CD8-positive, alpha-beta memory T cell (primary cell): ENCODE measurements around the gene THUMPD3. TPM values are rescaled to one million over a fixed set of nuclear protein-coding genes. Genes with fewer than 3 reads are reported as not detected.

ENCODE experiments used
- CTCF ChIA-PET: fragments of 350-600 bp; sonication (Branson Sonifier 250); formaldehyde crosslinking; loops from one replicate; lab custom pipeline; 2021; ENCODE audit warnings: antibody characterized with exemption; lab: Charles Lee
- POLR2A ChIA-PET: fragments of 350-600 bp; sonication (Branson Sonifier 250); formaldehyde crosslinking; loops from one replicate; lab custom pipeline; 2021; ENCODE audit warnings: antibody characterized with exemption; lab: Charles Lee
- DNase-seq, 5 donors: peaks; one replicate each; pipeline versions ENCODE4 v3.0.0 to v3.0.0-alpha.2; 2020 to 2022; ENCODE audit warnings: mixed read lengths in 1 of 5
- H3K27ac ChIP-seq: one replicate; pipeline ENCODE4 v1.7.0; 2013; ENCODE audit warnings: low read depth, mild to moderate bottlenecking, low read length, moderate library complexity
- H3K27me3 ChIP-seq: 2 replicates; pipeline ENCODE4 v1.7.0; 2013; ENCODE audit warnings: low read length, mild to moderate bottlenecking; ENCODE audit not compliant: insufficient read depth, poor library complexity, severe bottlenecking
- H3K36me3 ChIP-seq: 2 replicates; pipeline ENCODE4 v1.7.0; 2013; ENCODE audit warnings: mild to moderate bottlenecking, low read length, moderate library complexity; ENCODE audit not compliant: insufficient read depth
- H3K4me1 ChIP-seq: 2 replicates; pipeline ENCODE4 v1.7.0; 2013; ENCODE audit warnings: mild to moderate bottlenecking, low read length, moderate library complexity; ENCODE audit not compliant: insufficient read depth
- H3K4me3 ChIP-seq: 2 replicates; pipeline ENCODE4 v1.7.0; 2013; ENCODE audit warnings: mild to moderate bottlenecking, low read length
- H3K9me3 ChIP-seq: 2 replicates; pipeline ENCODE4 v1.7.0; 2013; ENCODE audit warnings: mild to moderate bottlenecking, low read length
- H3K27ac Mint-ChIP-seq, 8 donors: one replicate each; pipeline ENCODE4 v1.8.0; 2020 to 2021; ENCODE audit warnings: mixed read lengths in 8 of 8, mild to moderate bottlenecking in 6 of 8, inconsistent platforms in 3 of 8, moderate library complexity in 3 of 8
- H3K27me3 Mint-ChIP-seq, 2 donors: one replicate each; pipeline ENCODE4 v1.8.0; 2020 to 2021; ENCODE audit warnings: mixed read lengths in 2 of 2, mild to moderate bottlenecking in 1 of 2, moderate library complexity in 1 of 2
- H3K36me3 Mint-ChIP-seq, 3 donors: one replicate each; pipeline ENCODE4 v1.8.0; 2020 to 2021; ENCODE audit warnings: mixed read lengths in 3 of 3, inconsistent platforms in 1 of 3, mild to moderate bottlenecking in 1 of 3
- H3K4me1 Mint-ChIP-seq, 3 donors: one replicate each; pipeline ENCODE4 v1.8.0; 2020 to 2021; ENCODE audit warnings: mixed read lengths in 3 of 3, inconsistent platforms in 1 of 3, mild to moderate bottlenecking in 1 of 3
- H3K4me3 Mint-ChIP-seq, 7 donors: one replicate each; pipeline ENCODE4 v1.8.0; 2020 to 2021; ENCODE audit warnings: mixed read lengths in 7 of 7, mild to moderate bottlenecking in 6 of 7, moderate library complexity in 4 of 7, inconsistent platforms in 2 of 7
- H3K9me3 Mint-ChIP-seq, 5 donors: one replicate each; pipeline ENCODE4 v1.8.0; 2020 to 2022; ENCODE audit warnings: mixed read lengths in 5 of 5, mild to moderate bottlenecking in 3 of 5, moderate library complexity in 2 of 5, inconsistent platforms in 1 of 5
- polyA plus RNA-seq: library from polyadenylated mRNA; unstranded; fragments of 300-500 nt; fragmentation: Illumina TruSeq; gene quantifications from one replicate; pipeline ENCODE4 v1.2.3, GENCODE V29; 2021
- total RNA-seq, 2 experiments: library from RNA; stranded (reverse); gene quantifications; one replicate each; pipeline ENCODE4 v1.2.3, GENCODE V29; 2021

Gene THUMPD3
- total and polyA plus RNA-seq, 3 experiments from 2014 or later = 19.5 to 58.5 (median 58.4) TPM

- no peaks in the 10 kb centered on the region for H3K27me3 Mint-ChIP-seq
- H3K9me3 Mint-ChIP-seq = no peaks in the 10 kb centered on the region
- H3K4me1 Mint-ChIP-seq = peaks cover 27 to 46% (median 36%) of the 10 kb centered on the region in 3 donors
- no peaks in the 10 kb centered on the region for H3K9me3 ChIP-seq
- no peak for DNase-seq
- H3K27ac Mint-ChIP-seq = peak overlapping the region in 7 of 8 donors; percentile 17 to 86 (median 61)
- no peak overlapping the region for H3K4me3 Mint-ChIP-seq
- CTCF ChIA-PET = interaction anchor here (1.3 kb wide), 1 partner anchor 10 kb away, joined by 4 read pairs; no protein-coding TSS in a partner anchor
- H3K4me1 ChIP-seq = peaks cover 8% of the 10 kb centered on the region
- H3K36me3 ChIP-seq = peaks cover 59% of the 10 kb centered on the region
- POLR2A ChIA-PET = no interaction called here
- H3K27ac ChIP-seq = no peak overlapping the region
- no peaks in the 10 kb centered on the region for H3K27me3 ChIP-seq
- H3K4me3 ChIP-seq = no peak overlapping the region
- H3K36me3 Mint-ChIP-seq = peaks cover 11 to 91% (median 17%) of the 10 kb centered on the region in 3 donors
Measured at GRCh38 chr3:9386501-9387321, 23.9 kb downstream of the THUMPD3 start.

GRCh38 chr3:9387322-9387655 is 24.4 kb downstream of the THUMPD3 start:
- Histone ChIP-seq H3K27me3 (no peaks in the 10 kb centered on the region), H3K9me3 (no peaks in the 10 kb centered on the region), H3K4me3 (no peak overlapping the region), H3K4me1 (peaks cover 13% of the 10 kb centered on the region), H3K36me3 (peaks cover 61% of the 10 kb centered on the region), H3K27ac (no peak overlapping the region)
- ChIA-PET POLR2A (interaction anchor here (1.5 kb wide), 1 partner anchor 10 kb away, joined by 4 read pairs; no protein-coding TSS in a partner anchor), CTCF (interaction anchor here (1.1 kb wide), 1 partner anchor 34 kb away, joined by 3 read pairs; no protein-coding TSS in a partner anchor)
- no peak for DNase-seq
- H3K36me3 Mint-ChIP-seq = peaks cover 12 to 95% (median 19%) of the 10 kb centered on the region in 3 donors
- H3K27ac Mint-ChIP-seq = peak overlapping the region in 4 of 8 donors; percentile 26 to 61 (median 53)
- H3K4me1 Mint-ChIP-seq = peaks cover 32 to 52% (median 41%) of the 10 kb centered on the region in 3 donors
- H3K27me3 Mint-ChIP-seq = no peaks in the 10 kb centered on the region
- no peak overlapping the region for H3K4me3 Mint-ChIP-seq
- no peaks in the 10 kb centered on the region for H3K9me3 Mint-ChIP-seq

- H3K9me3 ChIP-seq = no peaks in the 10 kb centered on the region
- no peak overlapping the region for H3K4me3 ChIP-seq
- H3K4me1 ChIP-seq = peaks cover 22% of the 10 kb centered on the region
- Mint-ChIP-seq H3K27ac (peak overlapping the region in 1 of 8 donors; percentile 67), H3K27me3 (no peaks in the 10 kb centered on the region), H3K9me3 (no peaks in the 10 kb centered on the region), H3K36me3 (peaks cover 12 to 95% (median 19%) of the 10 kb centered on the region in 3 donors), H3K4me3 (no peak overlapping the region), H3K4me1 (peaks cover 38 to 60% (median 50%) of the 10 kb centered on the region in 3 donors)
- H3K27me3 ChIP-seq = no peaks in the 10 kb centered on the region
- H3K27ac ChIP-seq = no peak overlapping the region
- ChIA-PET CTCF (interaction anchor here (1.1 kb wide), 1 partner anchor 35 kb away, joined by 3 read pairs; no protein-coding TSS in a partner anchor), POLR2A (interaction anchor here (0.7 to 1.5 kb wide), 2 partner anchors 9 to 16 kb away, joined by 4 read pairs; no protein-coding TSS in a partner anchor)
- no peak for DNase-seq
- peaks cover 66% of the 10 kb centered on the region for H3K36me3 ChIP-seq
Measured at GRCh38 chr3:9388142-9388541, 25.3 kb downstream of the THUMPD3 start.

- Mint-ChIP-seq H3K27me3 (no peaks in the 10 kb centered on the region), H3K9me3 (no peaks in the 10 kb centered on the region), H3K36me3 (peaks cover 12 to 94% (median 19%) of the 10 kb centered on the region in 3 donors), H3K4me3 (no peak overlapping the region), H3K27ac (peak overlapping the region in 4 of 8 donors; percentile 36 to 67 (median 54)), H3K4me1 (peaks cover 40 to 65% (median 54%) of the 10 kb centered on the region in 3 donors)
- H3K9me3 ChIP-seq = no peaks in the 10 kb centered on the region
- no peak overlapping the region for H3K27ac ChIP-seq
- POLR2A ChIA-PET = interaction anchor here (0.7 to 1.5 kb wide), 2 partner anchors 8 to 16 kb away, joined by 4 read pairs; no protein-coding TSS in a partner anchor
- H3K4me1 ChIP-seq = peaks cover 28% of the 10 kb centered on the region
- H3K27me3 ChIP-seq = no peaks in the 10 kb centered on the region
- peaks cover 67% of the 10 kb centered on the region for H3K36me3 ChIP-seq
- DNase-seq = no peak
- H3K4me3 ChIP-seq = no peak overlapping the region
- CTCF ChIA-PET = no interaction called here
Measured at GRCh38 chr3:9388562-9389272, 25.9 kb downstream of the THUMPD3 start.

- H3K27me3 ChIP-seq = no peaks in the 10 kb centered on the region
- CTCF ChIA-PET = no interaction called here
- Mint-ChIP-seq H3K9me3 (no peaks in the 10 kb centered on the region), H3K27ac (peak overlapping the region in 6 of 8 donors; percentile 9 to 75 (median 40)), H3K4me3 (no peak overlapping the region), H3K27me3 (no peaks in the 10 kb centered on the region), H3K4me1 (peaks cover 52 to 81% (median 64%) of the 10 kb centered on the region in 3 donors), H3K36me3 (peaks cover 12 to 94% (median 21%) of the 10 kb centered on the region in 3 donors)
- H3K9me3 ChIP-seq = no peaks in the 10 kb centered on the region
- peaks cover 44% of the 10 kb centered on the region for H3K4me1 ChIP-seq
- H3K36me3 ChIP-seq = peaks cover 67% of the 10 kb centered on the region
- no peak for DNase-seq
- no peak overlapping the region for H3K27ac ChIP-seq
- POLR2A ChIA-PET = no interaction called here
- no peak overlapping the region for H3K4me3 ChIP-seq
Measured at GRCh38 chr3:9390265-9390888, 27.5 kb downstream of the THUMPD3 start.

GRCh38 chr3:9392041-9392440 is 29.2 kb downstream of the THUMPD3 start:
- peak overlapping the region in 1 of 7 donors; percentile 15 for H3K4me3 Mint-ChIP-seq
- no peak overlapping the region for H3K27ac ChIP-seq
- H3K9me3 ChIP-seq = no peaks in the 10 kb centered on the region
- CTCF ChIA-PET = interaction anchor here (0.6 to 1.4 kb wide), 2 partner anchors 8 to 856 kb away, joined by 3 to 4 read pairs; no protein-coding TSS in a partner anchor
- POLR2A ChIA-PET = interaction anchor here (0.7 kb wide), 1 partner anchor 9 kb away, joined by 4 read pairs; no protein-coding TSS in a partner anchor
- H3K36me3 Mint-ChIP-seq = peaks cover 12 to 90% (median 21%) of the 10 kb centered on the region in 3 donors
- H3K36me3 ChIP-seq = peaks cover 63% of the 10 kb centered on the region
- no peaks in the 10 kb centered on the region for H3K27me3 ChIP-seq
- DNase-seq = no peak
- H3K4me3 ChIP-seq = no peak overlapping the region
- H3K27ac Mint-ChIP-seq = peak overlapping the region; percentile 37 to 86 (median 62)
- peaks cover 50% of the 10 kb centered on the region for H3K4me1 ChIP-seq
- peaks cover 0 to 1% of the 10 kb centered on the region in 2 donors for H3K27me3 Mint-ChIP-seq
- peaks cover 51 to 74% (median 59%) of the 10 kb centered on the region in 3 donors for H3K4me1 Mint-ChIP-seq
- peaks cover 0 to 1% (median 0%) of the 10 kb centered on the region in 5 donors for H3K9me3 Mint-ChIP-seq

GRCh38 chr3:9395570-9396300 is 32.9 kb downstream of the THUMPD3 start:
- peaks cover 0 to 4% (median 0%) of the 10 kb centered on the region in 5 donors for H3K9me3 Mint-ChIP-seq
- peaks cover 6 to 70% (median 14%) of the 10 kb centered on the region in 3 donors for H3K36me3 Mint-ChIP-seq
- peaks cover 35% of the 10 kb centered on the region for H3K36me3 ChIP-seq
- H3K4me1 Mint-ChIP-seq = peaks cover 64 to 80% (median 77%) of the 10 kb centered on the region in 3 donors
- peak overlapping the region; percentile 95 to 100 (median 97) for H3K27ac Mint-ChIP-seq
- CTCF ChIA-PET = interaction anchor here (1.1 to 5.1 kb wide), 6 partner anchors 9 to 48 kb away, joined by 4 to 24 read pairs (median 4); partner anchors contain the start of gene THUMPD3
- peak overlapping the region; percentile 90 for H3K27ac ChIP-seq
- peaks cover 67% of the 10 kb centered on the region for H3K4me1 ChIP-seq
- H3K27me3 Mint-ChIP-seq = peaks cover 0 to 4% of the 10 kb centered on the region in 2 donors
- H3K9me3 ChIP-seq = no peaks in the 10 kb centered on the region
- peak overlapping the region; percentile 93 for H3K4me3 ChIP-seq
- H3K4me3 Mint-ChIP-seq = peak overlapping the region; percentile 91 to 99 (median 97)
- POLR2A ChIA-PET = interaction anchor here (0.6 to 3.6 kb wide), 7 partner anchors 9 to 384 kb away, joined by 3 to 81 read pairs (median 4); partner anchors contain the start of genes MTMR14, OGG1 and THUMPD3
- no peaks in the 10 kb centered on the region for H3K27me3 ChIP-seq
- no peak for DNase-seq
